RWPE2 (cell line): Measurements from ENCODE around the gene SDHAF2.

ENCODE experiments used
- ATAC-seq: fragments of 200-7000 bp; cut with Tn5 transposase; 3 replicates; pipeline ENCODE4 v1.9.1; 2021; ENCODE audit warnings: low read depth
- DNase-seq: peaks from one replicate; pipeline ENCODE4 v3.0.0-alpha.2; 2020; ENCODE audit warnings: low spot score
- H3K27ac ChIP-seq: fragments of 450-650 bp; 2 replicates; pipeline ENCODE4 v1.5.1; 2017; ENCODE audit warnings: mild to moderate bottlenecking; ENCODE audit not compliant: poor library complexity, severe bottlenecking
- H3K27me3 ChIP-seq: fragments of 250-450 bp; sonication (Bioruptor Pico); 2 replicates; pipeline ENCODE4 v1.5.1; 2021; ENCODE audit warnings: mild to moderate bottlenecking, moderate library complexity; ENCODE audit not compliant: insufficient read depth, poor library complexity, severe bottlenecking
- H3K36me3 ChIP-seq: fragments of 250-450 bp; sonication (Bioruptor Pico); 2 replicates; pipeline ENCODE4 v1.5.1; 2020; ENCODE audit warnings: low read depth, mild to moderate bottlenecking, moderate library complexity
- H3K4me1 ChIP-seq: fragments of 250-450 bp; sonication (Bioruptor Pico); 2 replicates; pipeline ENCODE4 v1.5.1; 2021; ENCODE audit warnings: mild to moderate bottlenecking, moderate library complexity; ENCODE audit not compliant: insufficient read depth, poor library complexity, severe bottlenecking
- H3K4me3 ChIP-seq: fragments of 250-450 bp; sonication (Bioruptor Pico); 2 replicates; pipeline ENCODE4 v1.5.1; 2021; ENCODE audit warnings: mild to moderate bottlenecking, moderate library complexity; ENCODE audit not compliant: severe bottlenecking
- H3K9me3 ChIP-seq: fragments of 250-450 bp; sonication (Bioruptor Pico); 2 replicates; pipeline ENCODE4 v1.5.1; 2021; ENCODE audit warnings: mild to moderate bottlenecking, moderate library complexity; ENCODE audit not compliant: severe bottlenecking
- TF ChIP-seq, protein P1 (sequence below): fragments of 450-650 bp; IDR thresholded peaks from one replicate; pipeline ENCODE4 v1.5.1; 2017; ENCODE audit warnings: mild to moderate bottlenecking, moderate library complexity; ENCODE audit not compliant: poor library complexity, severe bottlenecking

SDHAF2 gene

DNA sequence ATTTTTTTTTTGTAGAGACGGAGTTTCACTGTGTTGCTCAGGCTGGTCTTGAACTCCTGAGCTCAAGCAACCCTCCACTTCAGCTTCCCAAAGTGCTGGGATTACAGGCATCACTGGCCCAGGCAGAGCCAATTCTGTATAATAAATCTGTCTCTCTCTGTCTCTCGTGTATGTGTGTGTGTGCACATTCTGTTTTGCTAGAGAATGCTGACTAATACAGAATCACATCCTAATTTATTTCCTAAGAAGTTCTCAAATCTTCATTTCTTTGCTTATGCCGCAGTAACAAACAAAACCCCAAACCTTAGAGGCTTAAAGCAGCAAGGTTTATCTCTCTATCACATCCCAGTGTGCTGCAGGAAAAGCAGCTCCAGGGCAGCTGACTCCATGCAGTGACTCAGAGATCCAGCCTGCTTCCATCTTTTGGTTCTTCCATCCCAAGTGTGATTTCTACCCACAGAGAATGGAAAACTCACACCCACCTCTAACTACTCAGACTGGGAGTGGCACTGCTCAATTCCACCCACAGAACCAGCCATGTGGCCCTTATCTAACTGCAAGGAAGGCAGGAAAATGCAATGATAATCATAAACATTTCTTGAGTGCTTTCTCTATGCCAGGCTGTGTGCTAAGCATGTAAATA, 43.6 kb downstream of the SDHAF2 start:
- Histone ChIP-seq H3K4me3 (no peak overlapping the region), H3K4me1 (no peaks in the 10 kb centered on the region), H3K9me3 (no peaks in the 10 kb centered on the region), H3K27ac (no peak overlapping the region), H3K27me3 (no peaks in the 10 kb centered on the region), H3K36me3 (no peaks in the 10 kb centered on the region)
- ATAC-seq = no peak
- TF ChIP-seq, protein P1, sequence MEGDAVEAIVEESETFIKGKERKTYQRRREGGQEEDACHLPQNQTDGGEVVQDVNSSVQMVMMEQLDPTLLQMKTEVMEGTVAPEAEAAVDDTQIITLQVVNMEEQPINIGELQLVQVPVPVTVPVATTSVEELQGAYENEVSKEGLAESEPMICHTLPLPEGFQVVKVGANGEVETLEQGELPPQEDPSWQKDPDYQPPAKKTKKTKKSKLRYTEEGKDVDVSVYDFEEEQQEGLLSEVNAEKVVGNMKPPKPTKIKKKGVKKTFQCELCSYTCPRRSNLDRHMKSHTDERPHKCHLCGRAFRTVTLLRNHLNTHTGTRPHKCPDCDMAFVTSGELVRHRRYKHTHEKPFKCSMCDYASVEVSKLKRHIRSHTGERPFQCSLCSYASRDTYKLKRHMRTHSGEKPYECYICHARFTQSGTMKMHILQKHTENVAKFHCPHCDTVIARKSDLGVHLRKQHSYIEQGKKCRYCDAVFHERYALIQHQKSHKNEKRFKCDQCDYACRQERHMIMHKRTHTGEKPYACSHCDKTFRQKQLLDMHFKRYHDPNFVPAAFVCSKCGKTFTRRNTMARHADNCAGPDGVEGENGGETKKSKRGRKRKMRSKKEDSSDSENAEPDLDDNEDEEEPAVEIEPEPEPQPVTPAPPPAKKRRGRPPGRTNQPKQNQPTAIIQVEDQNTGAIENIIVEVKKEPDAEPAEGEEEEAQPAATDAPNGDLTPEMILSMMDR = no peak
- DNase-seq = no peak

DNA sequence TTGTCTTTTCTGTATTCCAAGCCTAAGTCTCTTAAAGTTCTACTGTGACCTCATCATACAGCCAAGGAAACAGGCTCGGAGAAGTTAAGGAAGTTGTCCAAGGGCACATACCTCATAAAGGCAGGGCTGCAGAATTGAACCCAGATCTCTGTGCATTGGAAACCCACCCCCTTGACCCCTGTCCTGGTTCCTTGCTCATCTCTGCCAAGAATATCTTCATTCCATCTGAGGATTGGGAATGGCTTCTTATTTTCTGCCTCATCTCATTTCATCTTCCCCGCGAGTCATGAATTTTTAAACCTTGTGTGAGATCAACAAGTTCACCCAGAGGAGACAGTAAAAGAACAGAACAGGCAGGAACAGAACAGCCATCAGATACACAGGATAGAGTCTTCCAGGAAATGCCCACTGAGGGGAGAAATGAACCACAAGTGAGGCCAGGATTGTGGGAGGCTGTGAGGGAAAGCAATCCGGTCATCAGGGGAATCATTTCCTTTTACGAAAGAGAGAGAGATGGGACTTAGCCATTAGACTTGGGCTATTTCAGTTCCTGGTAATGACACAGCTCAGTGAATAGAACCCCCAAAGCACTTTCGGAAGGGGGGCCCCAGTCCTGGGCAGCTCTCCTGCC, 44.2 kb downstream of the SDHAF2 start:
- no peaks in the 10 kb centered on the region for H3K4me1 ChIP-seq
- DNase-seq (no peak), ATAC-seq (no peak)
- H3K36me3 ChIP-seq = no peaks in the 10 kb centered on the region
- no peak overlapping the region for H3K4me3 ChIP-seq
- TF ChIP-seq, protein P1 = no peak
- no peaks in the 10 kb centered on the region for H3K27me3 ChIP-seq
- H3K27ac ChIP-seq = no peak overlapping the region
- H3K9me3 ChIP-seq = no peaks in the 10 kb centered on the region

- ATAC-seq = no peak
- Histone ChIP-seq H3K36me3 (no peaks in the 10 kb centered on the region), H3K27ac (no peak overlapping the region), H3K4me1 (no peaks in the 10 kb centered on the region), H3K27me3 (no peaks in the 10 kb centered on the region), H3K4me3 (no peak overlapping the region), H3K9me3 (no peaks in the 10 kb centered on the region)
- no peak for DNase-seq
- TF ChIP-seq, protein P1 = no peak
Observed at GRCh38 chr11:61475433-61475832, 45.5 kb downstream of the SDHAF2 start.

GRCh38 chr11:61476371-61476770, 46.4 kb downstream of the SDHAF2 start:
- DNase-seq = no peak
- no peaks in the 10 kb centered on the region for H3K27me3 ChIP-seq
- H3K27ac ChIP-seq = no peak overlapping the region
- no peaks in the 10 kb centered on the region for H3K36me3 ChIP-seq
- ATAC-seq = no peak
- no peak overlapping the region for H3K4me3 ChIP-seq
- no peaks in the 10 kb centered on the region for H3K4me1 ChIP-seq
- no peaks in the 10 kb centered on the region for H3K9me3 ChIP-seq
- TF ChIP-seq, protein P1 = no peak

- TF ChIP-seq, protein P1 = no peak
- H3K9me3 ChIP-seq = no peaks in the 10 kb centered on the region
- no peak overlapping the region for H3K4me3 ChIP-seq
- H3K36me3 ChIP-seq = no peaks in the 10 kb centered on the region
- H3K27ac ChIP-seq = no peak overlapping the region
- no peak for ATAC-seq
- DNase-seq = no peak
- no peaks in the 10 kb centered on the region for H3K27me3 ChIP-seq
- no peaks in the 10 kb centered on the region for H3K4me1 ChIP-seq
Observed at GRCh38 chr11:61477126-61477525, 47.2 kb downstream of the SDHAF2 start.
